ENCODE measurements around the gene FBLN2.
"Not testable (repeated sequence)": the region's sequence is repeated elsewhere in the genome, so short reads cannot be mapped to it uniquely, and the experiment has no call there.

The FBLN2 gene

GRCh38 chr3:13549623-13550422, 898 bp downstream of the FBLN2 start:
- no peak for DNase-seq (ENCODE audit: low spot score)

GRCh38 chr3:13550423-13550690, 1.4 kb downstream of the FBLN2 start:
- no peak for DNase-seq (ENCODE audit: low spot score)

- DNase-seq (ENCODE audit: low spot score), result no peak
Measured at GRCh38 chr3:13550791-13551360, 2.0 kb downstream of the FBLN2 start.

GRCh38 chr3:13552857-13553652, 4.1 kb downstream of the FBLN2 start:
- DNase-seq (ENCODE audit: low spot score), result no peak

GRCh38 chr3:13553686-13554085, 4.8 kb downstream of the FBLN2 start:
- DNase-seq (ENCODE audit: low spot score), result no peak

- DNase-seq (ENCODE audit: low spot score), result no peak
Measured at GRCh38 chr3:13555753-13556152, 6.8 kb downstream of the FBLN2 start.

GRCh38 chr3:13556207-13556606, 7.3 kb downstream of the FBLN2 start:
- no peak for DNase-seq (ENCODE audit: low spot score)

GRCh38 chr3:13556917-13557316, 8.0 kb downstream of the FBLN2 start:
- DNase-seq (ENCODE audit: low spot score), result no peak

- DNase-seq (ENCODE audit: low spot score), result no peak
Measured at GRCh38 chr3:13557417-13557816, 8.5 kb downstream of the FBLN2 start.

- no peak for DNase-seq (ENCODE audit: low spot score)
Measured at GRCh38 chr3:13557926-13558325, 9.0 kb downstream of the FBLN2 start.

GRCh38 chr3:13558651-13559050, 9.7 kb downstream of the FBLN2 start:
- no peak for DNase-seq (ENCODE audit: low spot score)

GRCh38 chr3:13559764-13560525, 11.0 kb downstream of the FBLN2 start:
- DNase-seq (ENCODE audit: low spot score), result no peak

- no peak for DNase-seq (ENCODE audit: low spot score)
Measured at GRCh38 chr3:13561376-13561775, 12.5 kb downstream of the FBLN2 start.

GRCh38 chr3:13561967-13562366, 13.0 kb downstream of the FBLN2 start:
- no peak for DNase-seq (ENCODE audit: low spot score)

GRCh38 chr3:13562421-13562820, 13.5 kb downstream of the FBLN2 start:
- DNase-seq (ENCODE audit: low spot score), result not testable (repeated sequence)

- DNase-seq (ENCODE audit: low spot score), result no peak
Measured at GRCh38 chr3:13563321-13563720, 14.4 kb downstream of the FBLN2 start.

- peak; percentile 51 for DNase-seq (ENCODE audit: low spot score)
Measured at GRCh38 chr3:13563911-13564310, 15.0 kb downstream of the FBLN2 start.

GRCh38 chr3:13564751-13565560, 16.0 kb downstream of the FBLN2 start:
- no peak for DNase-seq (ENCODE audit: low spot score)

GRCh38 chr3:13565581-13566452, 16.9 kb downstream of the FBLN2 start:
- no peak for DNase-seq (ENCODE audit: low spot score)

GRCh38 chr3:13566453-13566748, 17.5 kb downstream of the FBLN2 start:
- DNase-seq (ENCODE audit: low spot score), result no peak

- no peak for DNase-seq (ENCODE audit: low spot score)
Measured at GRCh38 chr3:13566769-13567310, 17.9 kb downstream of the FBLN2 start.

Measured in AG08395 (cell line).